PC-9 (cell line): ENCODE results near the gene CCDC78.

Source experiments
- CTCF ChIP-seq: fragments of 200-600 bp; sonication (generic); conservative IDR thresholded peaks from 2 replicates; pipeline ENCODE4 v1.6.1; 2017; ENCODE audit warnings: mixed run types, antibody characterized with exemption, mild to moderate bottlenecking, moderate library complexity
- EZH2 ChIP-seq: fragments of 200-600 bp; sonication (generic); IDR thresholded peaks from 2 replicates; pipeline ENCODE4 v1.8.0; 2017; ENCODE audit warnings: antibody characterized with exemption, low read depth

GRCh38 chr16:677316-678190, 48.7 kb downstream of the CCDC78 start:
- TF ChIP-seq CTCF, result no peak
- TF ChIP-seq EZH2, result no peak
